Fibroblast of mammary gland (primary cell): ENCODE measurements around the gene ADCYAP1R1.
A peak's percentile ranks its signal among the peaks of the same experiment; 100 is the strongest.

Source experiments
- DNase-seq: peaks from one replicate; pipeline ENCODE4 v3.0.0-alpha.2; 2010; ENCODE audit warnings: low read depth
- H3K4me3 ChIP-seq: 2 replicates; pipeline ENCODE4 v1.5.1; 2011; ENCODE audit warnings: low read depth, mild to moderate bottlenecking, low read length, moderate library complexity; ENCODE audit not compliant: control insufficient read depth
- CTCF ChIP-seq: conservative IDR thresholded peaks from 2 replicates; pipeline ENCODE4 v1.5.1; 2011; ENCODE audit warnings: low read depth, low read length, inconsistent platforms; ENCODE audit not compliant: control insufficient read depth, insufficient read depth

The ADCYAP1R1 gene

GRCh38 chr7:31056775-31057346 lies 4.8 kb downstream of the ADCYAP1R1 start:
- no peak overlapping the region for H3K4me3 ChIP-seq
- DNase-seq: no peak
- TF ChIP-seq CTCF: no peak

GRCh38 chr7:31058122-31058521 lies 6.0 kb downstream of the ADCYAP1R1 start:
- DNase-seq: peak; percentile 34
- no peak for TF ChIP-seq CTCF
- no peak overlapping the region for H3K4me3 ChIP-seq

- no peak for TF ChIP-seq CTCF
- no peak for DNase-seq
- H3K4me3 ChIP-seq: no peak overlapping the region
Measured at GRCh38 chr7:31058688-31059087, 6.6 kb downstream of the ADCYAP1R1 start.

- H3K4me3 ChIP-seq: no peak overlapping the region
- no peak for DNase-seq
- peak; percentile 5 for TF ChIP-seq CTCF
Measured at GRCh38 chr7:31059551-31059950, 7.4 kb downstream of the ADCYAP1R1 start.

DNA sequence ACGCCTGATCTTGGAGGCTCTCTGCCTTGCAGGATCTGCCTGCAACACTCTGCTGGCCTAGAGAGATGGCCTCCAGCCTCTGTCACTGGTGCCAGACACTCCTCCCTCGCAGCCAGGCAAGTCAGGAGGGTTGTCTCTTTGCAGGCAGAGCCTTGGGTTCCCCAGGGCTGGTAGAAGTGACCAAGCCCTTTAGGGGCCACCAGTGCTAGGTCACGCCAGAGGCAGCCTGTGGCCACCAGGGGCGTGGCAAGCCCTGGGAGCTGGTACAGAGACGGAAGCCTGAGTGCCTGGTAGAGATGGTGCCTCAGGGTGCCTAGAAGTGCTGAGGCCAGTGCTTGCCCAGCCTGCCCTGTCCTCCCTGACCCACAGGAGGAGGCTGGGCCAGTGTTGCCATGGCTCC lies 9.1 kb downstream of the ADCYAP1R1 start:
- no peak for TF ChIP-seq CTCF
- DNase-seq: no peak
- H3K4me3 ChIP-seq: no peak overlapping the region

- no peak for TF ChIP-seq CTCF
- DNase-seq: no peak
- no peak overlapping the region for H3K4me3 ChIP-seq
Measured at GRCh38 chr7:31062746-31063435, 10.8 kb downstream of the ADCYAP1R1 start.
